Keratinocyte (primary cell): ENCODE results near the gene PKD2. TPM values are rescaled to one million over a fixed set of nuclear protein-coding genes. Genes with fewer than 3 reads are reported as not detected.

Source experiments
- DNase-seq: peaks from one replicate; pipeline ENCODE4 v3.0.0-alpha.2; 2011; ENCODE audit warnings: low read depth, missing footprints, low spot score
- FAIRE-seq: peaks from 2 replicates; lab custom pipeline; 2011; peaks lifted over from hg19 to GRCh38; lab: Jason Lieb, UNC
- H2AFZ ChIP-seq: 2 replicates; pipeline ENCODE4 v1.6.0; 2012; ENCODE audit warnings: low read length, control low read depth, inconsistent platforms; ENCODE audit not compliant: control insufficient read depth
- H3K27ac ChIP-seq: 2 replicates; pipeline ENCODE4 v1.5.1; 2011; ENCODE audit warnings: low read length; ENCODE audit not compliant: control insufficient read depth, insufficient read depth
- H3K27me3 ChIP-seq: 3 replicates; pipeline ENCODE4 v1.6.0; 2011; ENCODE audit warnings: low read length; ENCODE audit not compliant: control insufficient read depth, insufficient read depth; ENCODE audit errors: extremely low read depth
- H3K36me3 ChIP-seq, 2 experiments: 2 replicates in 1 of 2; 3 replicates in 1 of 2; pipeline ENCODE4 v1.5.1; 2011; ENCODE audit warnings: low read length in 2 of 2, mild to moderate bottlenecking in 1 of 2; ENCODE audit not compliant: control insufficient read depth in 2 of 2, insufficient read depth in 2 of 2; ENCODE audit errors: extremely low read depth in 1 of 2
- H3K4me1 ChIP-seq: 3 replicates; pipeline ENCODE4 v1.5.1; 2011; ENCODE audit warnings: low read length; ENCODE audit not compliant: control insufficient read depth, insufficient read depth; ENCODE audit errors: extremely low read depth
- H3K4me2 ChIP-seq: 3 replicates; pipeline ENCODE4 v1.6.0; 2011; ENCODE audit warnings: low read depth, low read length; ENCODE audit not compliant: control insufficient read depth, insufficient read depth; ENCODE audit errors: extremely low read depth
- H3K4me3 ChIP-seq, 3 experiments: fragments of 200-600 bp in 1 of 3; sonication (generic) in 1 of 3; 2 replicates in 2 of 3; 3 replicates in 1 of 3; pipeline ENCODE4 v1.5.1; 2011 to 2016; ENCODE audit warnings: low read length in 3 of 3, mild to moderate bottlenecking in 3 of 3, control low read depth in 2 of 3, inconsistent platforms in 1 of 3, low read depth in 1 of 3, mixed read lengths in 1 of 3, mixed run types in 1 of 3, moderate library complexity in 1 of 3; ENCODE audit not compliant: control insufficient read depth in 2 of 3, insufficient read depth in 2 of 3; ENCODE audit errors: extremely low read depth in 1 of 3
- H3K79me2 ChIP-seq: 2 replicates; pipeline ENCODE4 v1.6.0; 2012; ENCODE audit warnings: low read length; ENCODE audit not compliant: control insufficient read depth, insufficient read depth
- H3K9ac ChIP-seq: 3 replicates; pipeline ENCODE4 v1.6.0; 2011; ENCODE audit warnings: low read length; ENCODE audit not compliant: control insufficient read depth, insufficient read depth; ENCODE audit errors: extremely low read depth
- H3K9me1 ChIP-seq: 3 replicates; pipeline ENCODE4 v1.6.0; 2011; ENCODE audit warnings: low read length; ENCODE audit not compliant: control insufficient read depth, insufficient read depth; ENCODE audit errors: extremely low read depth
- H3K9me3 ChIP-seq: 2 replicates; pipeline ENCODE4 v1.5.1; 2012; ENCODE audit warnings: low read depth, low read length; ENCODE audit not compliant: control insufficient read depth
- H4K20me1 ChIP-seq: 3 replicates; pipeline ENCODE4 v1.6.0; 2011; ENCODE audit warnings: low read length; ENCODE audit not compliant: control insufficient read depth, insufficient read depth; ENCODE audit errors: extremely low read depth
- CTCF ChIP-seq, 3 experiments: IDR thresholded peaks in 1 of 3; conservative IDR thresholded peaks in 1 of 3; optimal IDR thresholded peaks in 1 of 3; 2 replicates in 2 of 3; 3 replicates in 1 of 3; pipeline versions ENCODE3 to v1.5.1; 2011; ENCODE audit warnings: low read length in 3 of 3, mild to moderate bottlenecking in 3 of 3, moderate library complexity in 2 of 3, control low read depth in 1 of 3, inconsistent platforms in 1 of 3; ENCODE audit not compliant: insufficient read depth in 2 of 3; ENCODE audit errors: extremely low read depth in 1 of 3
- EZH2 ChIP-seq: IDR thresholded peaks from one replicate; pipeline ENCODE4 v1.6.1; 2012; ENCODE audit warnings: inconsistent platforms, mild to moderate bottlenecking, low read length, moderate library complexity
- dilution Hi-C: fragments of 300-500 bp; cut with MboI; formaldehyde crosslinking; loops from one replicate; pipeline ENCODE4 v1.7.0; 2020; ENCODE audit warnings: low sequenced_read_pairs; ENCODE audit not compliant: extremely low pct_ligation_motif_present
- polyA plus RNA-seq, 5 experiments: library from polyadenylated mRNA; depleted of rRNA in 3 of 5; stranded (reverse) in 3 of 5; stranded (forward) in 1 of 5; unstranded in 1 of 5; fragments of >200 nt; gene quantifications; 1 replicate in 1 of 5; 2 replicates in 3 of 5; 3 replicates in 1 of 5; pipeline versions ENCODE4 v1.2.1 to v1.2.3, GENCODE V29; 2011 to 2012; ENCODE audit warnings: missing spikeins in 2 of 5, low read depth in 1 of 5, low replicate concordance in 1 of 5

Gene PKD2
- polyA plus RNA-seq, 1 donor (not counting 4 experiments of a cell fraction or from before 2014, with no cell fraction given) = 21.5 TPM

- Histone ChIP-seq H3K27me3 (no peaks in the 10 kb centered on the region), H3K27ac (no peak overlapping the region), H3K9me3 (no peaks in the 10 kb centered on the region), H2AFZ (peak overlapping the region; percentile 12), H3K79me2 (peaks cover 5% of the 10 kb centered on the region), H3K4me2 (no peak overlapping the region), H4K20me1 (no peaks in the 10 kb centered on the region), H3K4me1 (no peaks in the 10 kb centered on the region), H3K9ac (no peak overlapping the region), H3K4me3 (no peak overlapping the region), H3K36me3 (no peaks in the 10 kb centered on the region), H3K9me1 (no peaks in the 10 kb centered on the region)
- DNase-seq (no peak), FAIRE-seq (no peak)
- dilution Hi-C loops = no loop called here
- TF ChIP-seq EZH2 (no peak), CTCF (optimal IDR thresholded peaks at IDR 0.05 in 1 of 3, IDR thresholded peaks at IDR 0.05 in 1 of 3, conservative IDR thresholded peaks at IDR 0.05 in 1 of 3; ENCODE audit: extremely low read depth in 1 of 3, insufficient read depth in 2 of 3, low read length in 3 of 3) (no peak)
These were observed 4.2 kb upstream of the PKD2 start for GRCh38 chr4:88003261-88003660.

- Histone ChIP-seq H3K9ac (no peak overlapping the region), H2AFZ (no peak overlapping the region), H3K27ac (no peak overlapping the region), H3K4me2 (no peak overlapping the region), H3K36me3 (no peaks in the 10 kb centered on the region), H3K9me1 (no peaks in the 10 kb centered on the region), H3K4me3 (no peak overlapping the region), H3K9me3 (no peaks in the 10 kb centered on the region), H3K27me3 (no peaks in the 10 kb centered on the region), H3K4me1 (peaks cover 18% of the 10 kb centered on the region), H4K20me1 (peaks cover 2% of the 10 kb centered on the region), H3K79me2 (peaks cover 22% of the 10 kb centered on the region)
- no peak for TF ChIP-seq EZH2
- no peak for TF ChIP-seq CTCF (optimal IDR thresholded peaks at IDR 0.05 in 1 of 3, IDR thresholded peaks at IDR 0.05 in 1 of 3, conservative IDR thresholded peaks at IDR 0.05 in 1 of 3; ENCODE audit: extremely low read depth in 1 of 3, insufficient read depth in 2 of 3, low read length in 3 of 3)
- DNase-seq = no peak
- FAIRE-seq = no peak
- dilution Hi-C loops = no loop called here
These were observed 2.4 kb upstream of the PKD2 start for GRCh38 chr4:88005076-88005475.
